H1 (cell line): ENCODE results near the gene RPS6KA5.

ENCODE experiments used
- ATF3 ChIP-seq: IDR thresholded peaks from 2 replicates; pipeline ENCODE4 v1.6.1; 2011; ENCODE audit warnings: low read depth, mild to moderate bottlenecking, low read length; ENCODE audit not compliant: insufficient read depth
- CEBPB ChIP-seq: IDR thresholded peaks from 2 replicates; pipeline ENCODE4 v1.6.1; 2012; ENCODE audit warnings: low read depth, low read length
- CREB1 ChIP-seq: IDR thresholded peaks from 2 replicates; pipeline ENCODE4 v1.6.1; 2012; ENCODE audit warnings: inconsistent platforms
- CTCF ChIP-seq, 3 experiments: IDR thresholded peaks; 1 replicate in 2 of 3; 2 replicates in 1 of 3; pipeline versions ENCODE4 v1.5.1 to v1.6.1; 2011; ENCODE audit warnings: low read length in 3 of 3, mild to moderate bottlenecking in 3 of 3, inconsistent platforms in 2 of 3, low read depth in 1 of 3, moderate library complexity in 1 of 3; ENCODE audit not compliant: insufficient read depth in 1 of 3; ENCODE audit errors: control extremely low read depth in 1 of 3
- EP300 ChIP-seq, 2 experiments: IDR thresholded peaks; 1 replicate in 1 of 2; 2 replicates in 1 of 2; pipeline ENCODE4 v1.6.1; 2011 to 2012; ENCODE audit warnings: low read depth in 2 of 2, low read length in 2 of 2, mild to moderate bottlenecking in 2 of 2, borderline replicate concordance in 1 of 2, inconsistent platforms in 1 of 2, moderate library complexity in 1 of 2
- EZH2 ChIP-seq: fragments of 200-600 bp; sonication (generic); IDR thresholded peaks from 2 replicates; pipeline ENCODE4 v1.7.1; 2012; ENCODE audit warnings: low read depth, mild to moderate bottlenecking, moderate library complexity, low read length, inconsistent platforms; ENCODE audit not compliant: severe bottlenecking
- HDAC2 ChIP-seq, 2 experiments: fragments of 300-600 bp in 1 of 2; sonication (generic) in 1 of 2; IDR thresholded peaks; 2 replicates each; pipeline ENCODE4 v1.6.1; 2011 to 2012; ENCODE audit warnings: low read depth in 2 of 2, low read length in 2 of 2, mild to moderate bottlenecking in 2 of 2, moderate library complexity in 2 of 2, borderline replicate concordance in 1 of 2, inconsistent platforms in 1 of 2
- KDM4A ChIP-seq: IDR thresholded peaks from one replicate; pipeline ENCODE4 v1.7.1; 2012; ENCODE audit warnings: low read depth, mild to moderate bottlenecking, moderate library complexity, low read length, inconsistent platforms; ENCODE audit not compliant: severe bottlenecking
- NRF1 ChIP-seq: IDR thresholded peaks from 2 replicates; pipeline ENCODE4 v1.6.1; 2011; ENCODE audit warnings: mild to moderate bottlenecking, low read depth, low read length, improper control_type of control experiment
- POLR2A ChIP-seq, 2 experiments: IDR thresholded peaks; 1 replicate in 1 of 2; 2 replicates in 1 of 2; pipeline ENCODE4 v1.6.1; 2011; ENCODE audit warnings: low read depth in 2 of 2, low read length in 2 of 2, mild to moderate bottlenecking in 2 of 2; ENCODE audit errors: control extremely low read depth in 1 of 2
- POLR2AphosphoS5 ChIP-seq: IDR thresholded peaks from 2 replicates; pipeline ENCODE4 v1.6.1; 2011; ENCODE audit warnings: low read depth, low read length
- SP1 ChIP-seq: IDR thresholded peaks from 2 replicates; pipeline ENCODE4 v1.6.1; 2011; ENCODE audit warnings: low read depth, low read length
- TCF12 ChIP-seq: IDR thresholded peaks from 2 replicates; pipeline ENCODE4 v1.6.1; 2011; ENCODE audit warnings: low read depth, mild to moderate bottlenecking, low read length

- TF ChIP-seq EP300 (IDR thresholded peaks at IDR 0.05; ENCODE audit: borderline replicate concordance in 1 of 2, low read depth in 2 of 2, low read length in 2 of 2) (no peak), EZH2 (no peak), CTCF (IDR thresholded peaks at IDR 0.05; ENCODE audit: control extremely low read depth in 1 of 3, insufficient read depth in 1 of 3, low read depth in 1 of 3, low read length in 3 of 3) (no peak), POLR2A (IDR thresholded peaks at IDR 0.05; ENCODE audit: control extremely low read depth in 1 of 2, low read depth in 2 of 2, low read length in 2 of 2) (no peak), CREB1 (no peak), CEBPB (no peak), ATF3 (no peak), POLR2AphosphoS5 (no peak), KDM4A (no peak), SP1 (no peak), NRF1 (no peak), HDAC2 (IDR thresholded peaks at IDR 0.05; ENCODE audit: borderline replicate concordance in 1 of 2, low read depth in 2 of 2, low read length in 2 of 2) (no peak), TCF12 (no peak)
Observed at GRCh38 chr14:91048265-91048664, 12.2 kb downstream of the RPS6KA5 start.
